SK-N-SH treated with all-trans-retinoic acid at 6 μM for 48 hours (cell line): ENCODE measurements around the gene KCTD13.
"Not testable (repeated sequence)": the region's sequence is repeated elsewhere in the genome, so short reads cannot be mapped to it uniquely, and the experiment has no call there.

Source experiments
- ATAC-seq: fragments of 200-7000 bp; cut with Tn5 transposase; 3 replicates; pipeline ENCODE4 v1.9.1; 2020; ENCODE audit warnings: mild to moderate bottlenecking, moderate library complexity
- ARNTL ChIP-seq: fragments of 450-650 bp; formaldehyde crosslinking; IDR thresholded peaks from 2 replicates; pipeline ENCODE4 v1.5.0; 2020; ENCODE audit warnings: low read depth, mild to moderate bottlenecking, moderate library complexity, borderline replicate concordance
- BACH2 ChIP-seq: fragments of 250-450 bp; sonication (Bioruptor Pico); IDR thresholded peaks from 2 replicates; pipeline ENCODE4 v1.9.0; 2021; ENCODE audit warnings: mild to moderate bottlenecking, borderline replicate concordance
- CSDC2 ChIP-seq: fragments of 250-450 bp; sonication (Bioruptor Pico); IDR thresholded peaks from 2 replicates; pipeline ENCODE4 v1.5.0; 2020; ENCODE audit warnings: mild to moderate bottlenecking, moderate library complexity
- ESRRG ChIP-seq: fragments of 250-450 bp; sonication (Bioruptor Pico); IDR thresholded peaks from 2 replicates; pipeline ENCODE4 v1.6.1; 2021; ENCODE audit warnings: mild to moderate bottlenecking
- GLIS3 ChIP-seq: fragments of 250-450 bp; sonication (Bioruptor Pico); IDR thresholded peaks from 2 replicates; pipeline ENCODE4 v1.5.0; 2020; ENCODE audit warnings: mild to moderate bottlenecking, moderate library complexity
- ISL1 ChIP-seq: fragments of 250-450 bp; sonication (Bioruptor Pico); IDR thresholded peaks from 2 replicates; pipeline ENCODE4 v2.1.2; 2022; ENCODE audit warnings: mild to moderate bottlenecking, moderate library complexity
- OSR1 ChIP-seq: fragments of 250-450 bp; sonication (Bioruptor Pico); IDR thresholded peaks from 2 replicates; pipeline ENCODE4 v1.8.0; 2022; ENCODE audit warnings: moderate library complexity, mild to moderate bottlenecking, inconsistent platforms
- PPARA ChIP-seq: fragments of 250-450 bp; sonication (Bioruptor Pico); IDR thresholded peaks from 2 replicates; pipeline ENCODE4 v1.5.0; 2020; ENCODE audit warnings: mild to moderate bottlenecking, borderline replicate concordance
- RARB ChIP-seq: fragments of 250-450 bp; sonication (Bioruptor Pico); IDR thresholded peaks from 2 replicates; pipeline ENCODE4 v1.8.0; 2021; ENCODE audit warnings: mild to moderate bottlenecking, moderate library complexity
- SNAI2 ChIP-seq: fragments of 250-450 bp; sonication (Bioruptor Pico); IDR thresholded peaks from 2 replicates; pipeline ENCODE4 v1.5.0; 2020; ENCODE audit warnings: mild to moderate bottlenecking, moderate library complexity
- TCF4 ChIP-seq: fragments of 250-450 bp; sonication (Bioruptor Pico); IDR thresholded peaks from 2 replicates; pipeline ENCODE4 v1.8.0; 2021; ENCODE audit warnings: mild to moderate bottlenecking, moderate library complexity, borderline replicate concordance
- TOX ChIP-seq: fragments of 250-450 bp; sonication (Bioruptor Pico); IDR thresholded peaks from 2 replicates; pipeline ENCODE4 v1.8.0; 2021; ENCODE audit warnings: mild to moderate bottlenecking, moderate library complexity, borderline replicate concordance
- ZC3H10 ChIP-seq: fragments of 250-450 bp; sonication (Bioruptor Pico); IDR thresholded peaks from 2 replicates; pipeline ENCODE4 v1.5.1; 2021; ENCODE audit warnings: mild to moderate bottlenecking, moderate library complexity
- ZFP3 ChIP-seq: fragments of 250-450 bp; sonication (Bioruptor Pico); IDR thresholded peaks from 2 replicates; pipeline ENCODE4 v1.5.0; 2020; ENCODE audit warnings: mild to moderate bottlenecking, moderate library complexity
- ZFP30 ChIP-seq: fragments of 450-650 bp; formaldehyde crosslinking; IDR thresholded peaks from 2 replicates; pipeline ENCODE4 v1.5.0; 2022; ENCODE audit warnings: mild to moderate bottlenecking, moderate library complexity
- ZNF565 ChIP-seq: fragments of 450-650 bp; formaldehyde crosslinking; conservative IDR thresholded peaks from 2 replicates; pipeline ENCODE4 v1.5.0; 2020; ENCODE audit warnings: low read depth, mild to moderate bottlenecking, moderate library complexity
- ZNF70 ChIP-seq: fragments of 450-650 bp; formaldehyde crosslinking; IDR thresholded peaks from 2 replicates; pipeline ENCODE4 v1.5.0; 2020; ENCODE audit warnings: mild to moderate bottlenecking, moderate library complexity
- ZNF8 ChIP-seq: fragments of 450-650 bp; formaldehyde crosslinking; IDR thresholded peaks from 2 replicates; pipeline ENCODE4 v1.5.0; 2020; ENCODE audit warnings: mild to moderate bottlenecking, moderate library complexity
- TF ChIP-seq, protein P1 (sequence below): fragments of 250-450 bp; sonication (Bioruptor Pico); IDR thresholded peaks from 2 replicates; pipeline ENCODE4 v1.5.0; 2020; ENCODE audit warnings: mild to moderate bottlenecking, moderate library complexity
- TF ChIP-seq, protein P2 (sequence below): fragments of 250-450 bp; sonication (Bioruptor Pico); IDR thresholded peaks from 2 replicates; pipeline ENCODE4 v1.5.1; 2021; ENCODE audit warnings: mild to moderate bottlenecking, moderate library complexity
- TF ChIP-seq, protein P3 (sequence below): fragments of 250-450 bp; sonication (Bioruptor Pico); IDR thresholded peaks from 2 replicates; pipeline ENCODE4 v1.5.1; 2020; ENCODE audit warnings: low read depth, mild to moderate bottlenecking, moderate library complexity
- TF ChIP-seq, protein P4 (sequence below): fragments of 250-450 bp; sonication (Bioruptor Pico); IDR thresholded peaks from 2 replicates; pipeline ENCODE4 v1.8.0; 2020; ENCODE audit warnings: mild to moderate bottlenecking, moderate library complexity, borderline replicate concordance

The KCTD13 gene

DNA sequence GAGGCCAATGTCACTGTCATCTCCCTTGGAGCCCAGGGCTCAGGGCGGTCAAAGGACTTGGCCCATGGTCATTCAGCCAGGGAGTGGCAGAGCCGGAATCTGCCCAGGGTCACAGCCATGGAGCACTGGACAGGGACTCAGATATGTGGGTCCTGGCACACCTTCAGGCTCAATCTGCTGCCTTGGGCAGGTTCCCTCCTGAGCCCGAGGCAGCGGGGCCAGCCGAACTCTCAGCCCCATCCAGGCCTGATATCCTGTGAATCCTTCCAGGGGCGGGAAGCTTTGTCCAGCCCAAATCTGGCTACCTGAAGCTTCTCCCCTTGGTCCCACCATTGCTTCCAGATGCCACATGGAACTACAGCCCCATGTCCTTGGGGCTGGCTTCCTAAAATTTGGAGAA is 50.8 kb downstream of the KCTD13 start:
- no peak for TF ChIP-seq ZNF8
- TF ChIP-seq ARNTL (CRISPR knock-in tag): no peak
- TF ChIP-seq, protein P1, sequence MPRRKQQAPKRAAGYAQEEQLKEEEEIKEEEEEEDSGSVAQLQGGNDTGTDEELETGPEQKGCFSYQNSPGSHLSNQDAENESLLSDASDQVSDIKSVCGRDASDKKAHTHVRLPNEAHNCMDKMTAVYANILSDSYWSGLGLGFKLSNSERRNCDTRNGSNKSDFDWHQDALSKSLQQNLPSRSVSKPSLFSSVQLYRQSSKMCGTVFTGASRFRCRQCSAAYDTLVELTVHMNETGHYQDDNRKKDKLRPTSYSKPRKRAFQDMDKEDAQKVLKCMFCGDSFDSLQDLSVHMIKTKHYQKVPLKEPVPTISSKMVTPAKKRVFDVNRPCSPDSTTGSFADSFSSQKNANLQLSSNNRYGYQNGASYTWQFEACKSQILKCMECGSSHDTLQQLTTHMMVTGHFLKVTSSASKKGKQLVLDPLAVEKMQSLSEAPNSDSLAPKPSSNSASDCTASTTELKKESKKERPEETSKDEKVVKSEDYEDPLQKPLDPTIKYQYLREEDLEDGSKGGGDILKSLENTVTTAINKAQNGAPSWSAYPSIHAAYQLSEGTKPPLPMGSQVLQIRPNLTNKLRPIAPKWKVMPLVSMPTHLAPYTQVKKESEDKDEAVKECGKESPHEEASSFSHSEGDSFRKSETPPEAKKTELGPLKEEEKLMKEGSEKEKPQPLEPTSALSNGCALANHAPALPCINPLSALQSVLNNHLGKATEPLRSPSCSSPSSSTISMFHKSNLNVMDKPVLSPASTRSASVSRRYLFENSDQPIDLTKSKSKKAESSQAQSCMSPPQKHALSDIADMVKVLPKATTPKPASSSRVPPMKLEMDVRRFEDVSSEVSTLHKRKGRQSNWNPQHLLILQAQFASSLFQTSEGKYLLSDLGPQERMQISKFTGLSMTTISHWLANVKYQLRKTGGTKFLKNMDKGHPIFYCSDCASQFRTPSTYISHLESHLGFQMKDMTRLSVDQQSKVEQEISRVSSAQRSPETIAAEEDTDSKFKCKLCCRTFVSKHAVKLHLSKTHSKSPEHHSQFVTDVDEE: no peak
- no peak for TF ChIP-seq ZC3H10 (CRISPR knock-in tag)
- TF ChIP-seq BACH2 (CRISPR knock-in tag): no peak
- TF ChIP-seq SNAI2 (CRISPR knock-in tag): no peak
- no peak for TF ChIP-seq CSDC2 (CRISPR knock-in tag)
- TF ChIP-seq ESRRG (CRISPR knock-in tag): no peak
- no peak for TF ChIP-seq PPARA (CRISPR knock-in tag)
- no peak for TF ChIP-seq RARB
- TF ChIP-seq ISL1 (CRISPR knock-in tag): no peak
- no peak for TF ChIP-seq OSR1 (CRISPR knock-in tag)
- no peak for TF ChIP-seq TOX (CRISPR knock-in tag)
- no peak for TF ChIP-seq ZFP30 (CRISPR knock-in tag)

DNA sequence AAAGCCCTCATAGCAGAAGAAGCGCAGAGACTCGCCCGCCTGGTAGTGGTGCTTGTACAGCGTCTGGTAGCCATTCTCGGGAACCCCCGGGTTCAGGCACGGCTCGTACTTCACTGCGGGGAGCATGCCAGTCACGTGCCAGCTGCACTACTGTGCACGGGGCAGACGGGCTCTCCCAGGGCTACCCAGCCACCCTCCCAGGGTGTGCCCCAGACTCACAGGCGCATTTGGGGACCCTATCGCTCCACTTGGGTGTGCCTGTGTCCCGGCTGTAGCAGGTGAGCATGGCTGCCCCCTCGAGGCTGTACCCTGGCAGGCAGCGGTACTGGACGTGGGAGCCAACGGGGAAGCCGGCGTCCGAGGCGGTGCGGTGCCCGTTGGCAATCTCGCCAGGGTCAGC is 52.7 kb downstream of the KCTD13 start:
- TF ChIP-seq ISL1 (CRISPR knock-in tag) (no peak), TOX (CRISPR knock-in tag) (no peak), SNAI2 (CRISPR knock-in tag) (no peak), ZFP30 (CRISPR knock-in tag) (no peak), BACH2 (CRISPR knock-in tag) (no peak)
- TF ChIP-seq, all 23 proteins: peak for 0

More for the DNA sequence above, 50.8 kb downstream of the KCTD13 start:
- no peak for ATAC-seq

DNA sequence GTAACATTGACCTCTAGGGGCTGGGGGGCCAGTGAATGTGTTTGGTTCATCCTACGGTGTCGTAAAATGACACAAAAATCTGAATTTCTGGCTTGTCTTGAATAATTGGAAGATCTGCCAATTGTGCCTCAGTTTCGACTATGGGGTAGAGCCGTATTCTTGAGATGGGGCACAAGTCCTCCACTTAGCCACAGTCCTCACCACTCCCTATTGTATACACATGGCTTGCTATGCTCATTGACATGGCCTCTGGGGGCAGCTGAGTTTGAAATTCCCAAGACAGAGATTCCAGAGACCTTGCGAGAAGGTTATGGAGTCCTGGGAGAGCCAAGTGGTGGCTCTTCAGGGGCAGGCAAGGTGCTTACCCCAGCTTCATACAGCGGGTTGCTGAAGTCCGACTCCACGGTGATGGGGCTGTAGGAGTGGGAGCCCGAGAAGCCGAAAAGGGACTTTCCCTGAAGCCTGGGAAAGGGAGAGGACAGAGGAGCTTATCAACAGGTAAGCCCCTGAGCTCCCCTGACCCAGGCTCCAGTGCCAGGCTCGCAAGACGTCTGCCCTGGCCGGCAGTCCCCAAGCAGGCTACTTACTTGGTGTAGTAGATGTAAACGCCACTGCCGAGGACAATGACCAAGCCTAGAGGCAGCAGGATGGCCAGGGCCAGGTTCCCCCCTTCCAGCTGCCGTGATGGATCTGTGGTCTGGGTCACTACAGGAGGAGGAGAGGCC is 54.0 kb downstream of the KCTD13 start:
- TF ChIP-seq ESRRG (CRISPR knock-in tag) (no peak), RARB (no peak), ZNF8 (no peak), PPARA (CRISPR knock-in tag) (no peak), TCF4 (CRISPR knock-in tag) (no peak), ISL1 (CRISPR knock-in tag) (no peak), TOX (CRISPR knock-in tag) (no peak), ZFP30 (CRISPR knock-in tag) (no peak), ZNF565 (CRISPR knock-in tag) (no peak), ZFP3 (CRISPR knock-in tag) (no peak), ZNF70 (CRISPR knock-in tag) (no peak), GLIS3 (CRISPR knock-in tag) (no peak), ZC3H10 (CRISPR knock-in tag) (no peak), CSDC2 (CRISPR knock-in tag) (no peak)
- TF ChIP-seq, protein P2, sequence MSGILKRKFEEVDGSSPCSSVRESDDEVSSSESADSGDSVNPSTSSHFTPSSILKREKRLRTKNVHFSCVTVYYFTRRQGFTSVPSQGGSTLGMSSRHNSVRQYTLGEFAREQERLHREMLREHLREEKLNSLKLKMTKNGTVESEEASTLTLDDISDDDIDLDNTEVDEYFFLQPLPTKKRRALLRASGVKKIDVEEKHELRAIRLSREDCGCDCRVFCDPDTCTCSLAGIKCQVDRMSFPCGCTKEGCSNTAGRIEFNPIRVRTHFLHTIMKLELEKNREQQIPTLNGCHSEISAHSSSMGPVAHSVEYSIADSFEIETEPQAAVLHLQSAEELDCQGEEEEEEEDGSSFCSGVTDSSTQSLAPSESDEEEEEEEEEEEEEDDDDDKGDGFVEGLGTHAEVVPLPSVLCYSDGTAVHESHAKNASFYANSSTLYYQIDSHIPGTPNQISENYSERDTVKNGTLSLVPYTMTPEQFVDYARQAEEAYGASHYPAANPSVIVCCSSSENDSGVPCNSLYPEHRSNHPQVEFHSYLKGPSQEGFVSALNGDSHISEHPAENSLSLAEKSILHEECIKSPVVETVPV: no peak
- TF ChIP-seq, protein P3, sequence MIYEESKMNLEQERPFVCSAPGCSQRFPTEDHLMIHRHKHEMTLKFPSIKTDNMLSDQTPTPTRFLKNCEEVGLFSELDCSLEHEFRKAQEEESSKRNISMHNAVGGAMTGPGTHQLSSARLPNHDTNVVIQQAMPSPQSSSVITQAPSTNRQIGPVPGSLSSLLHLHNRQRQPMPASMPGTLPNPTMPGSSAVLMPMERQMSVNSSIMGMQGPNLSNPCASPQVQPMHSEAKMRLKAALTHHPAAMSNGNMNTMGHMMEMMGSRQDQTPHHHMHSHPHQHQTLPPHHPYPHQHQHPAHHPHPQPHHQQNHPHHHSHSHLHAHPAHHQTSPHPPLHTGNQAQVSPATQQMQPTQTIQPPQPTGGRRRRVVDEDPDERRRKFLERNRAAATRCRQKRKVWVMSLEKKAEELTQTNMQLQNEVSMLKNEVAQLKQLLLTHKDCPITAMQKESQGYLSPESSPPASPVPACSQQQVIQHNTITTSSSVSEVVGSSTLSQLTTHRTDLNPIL (CRISPR knock-in tag): no peak
- TF ChIP-seq, protein P4, sequence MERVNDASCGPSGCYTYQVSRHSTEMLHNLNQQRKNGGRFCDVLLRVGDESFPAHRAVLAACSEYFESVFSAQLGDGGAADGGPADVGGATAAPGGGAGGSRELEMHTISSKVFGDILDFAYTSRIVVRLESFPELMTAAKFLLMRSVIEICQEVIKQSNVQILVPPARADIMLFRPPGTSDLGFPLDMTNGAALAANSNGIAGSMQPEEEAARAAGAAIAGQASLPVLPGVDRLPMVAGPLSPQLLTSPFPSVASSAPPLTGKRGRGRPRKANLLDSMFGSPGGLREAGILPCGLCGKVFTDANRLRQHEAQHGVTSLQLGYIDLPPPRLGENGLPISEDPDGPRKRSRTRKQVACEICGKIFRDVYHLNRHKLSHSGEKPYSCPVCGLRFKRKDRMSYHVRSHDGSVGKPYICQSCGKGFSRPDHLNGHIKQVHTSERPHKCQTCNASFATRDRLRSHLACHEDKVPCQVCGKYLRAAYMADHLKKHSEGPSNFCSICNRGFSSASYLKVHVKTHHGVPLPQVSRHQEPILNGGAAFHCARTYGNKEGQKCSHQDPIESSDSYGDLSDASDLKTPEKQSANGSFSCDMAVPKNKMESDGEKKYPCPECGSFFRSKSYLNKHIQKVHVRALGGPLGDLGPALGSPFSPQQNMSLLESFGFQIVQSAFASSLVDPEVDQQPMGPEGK (CRISPR knock-in tag): no peak

More for the DNA sequence above, 52.7 kb downstream of the KCTD13 start:
- ATAC-seq: no peak

DNA sequence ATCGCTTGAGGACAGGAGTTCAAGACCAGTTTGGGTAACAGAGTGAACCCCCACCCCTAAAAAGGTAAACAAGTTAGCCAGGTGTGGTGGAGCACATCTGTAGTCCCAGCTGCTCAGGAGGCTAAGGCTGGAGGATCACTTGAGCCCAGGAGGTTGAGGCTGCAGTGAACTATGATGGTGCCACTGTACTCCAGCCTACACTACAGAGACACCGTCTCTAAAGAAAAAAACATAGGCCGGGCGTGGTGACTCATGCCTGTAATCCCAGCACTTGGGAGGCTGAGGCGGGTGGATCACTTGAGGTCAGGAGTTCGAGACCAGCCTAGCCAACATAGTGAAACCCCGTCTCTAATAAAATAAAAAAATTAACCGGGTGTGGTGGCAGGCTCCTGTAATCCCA is 57.0 kb downstream of the KCTD13 start:
- not testable (repeated sequence) for ATAC-seq

More for the DNA sequence above, 54.0 kb downstream of the KCTD13 start:
- ATAC-seq: no peak
